ENCODE data around the gene SFXN3.

SFXN3 gene

GRCh38 chr10:101007915-101008822 lies 22.9 kb upstream of the SFXN3 start:
- ATAC-seq (no peak), DNase-seq (no peak)
- Mint-ChIP-seq H3K27me3 (peaks cover 3% of the 10 kb centered on the region), H3K9me3 (no peaks in the 10 kb centered on the region), H3K4me3 (no peak overlapping the region), H3K27ac (peak overlapping the region in 1 of 2 donors; percentile 27), H3K4me1 (peaks cover 7% of the 10 kb centered on the region)

- Mint-ChIP-seq H3K27me3 (peaks cover 8% of the 10 kb centered on the region), H3K4me3 (no peak overlapping the region), H3K4me1 (peaks cover 12% of the 10 kb centered on the region), H3K9me3 (no peaks in the 10 kb centered on the region), H3K27ac (peak overlapping the region in 1 of 2 donors; percentile 19)
- ATAC-seq, result no peak
- no peak for DNase-seq
These were observed 22.1 kb upstream of the SFXN3 start for GRCh38 chr10:101008823-101009423.

- Mint-ChIP-seq H3K27me3 (peaks cover 22% of the 10 kb centered on the region), H3K27ac (no peak overlapping the region), H3K9me3 (no peaks in the 10 kb centered on the region), H3K4me1 (peaks cover 26% of the 10 kb centered on the region), H3K4me3 (no peak overlapping the region)
- ATAC-seq, result no peak
- DNase-seq, result no peak
These were observed 20.7 kb upstream of the SFXN3 start for GRCh38 chr10:101010329-101010728.

GRCh38 chr10:101011517-101012423 lies 19.3 kb upstream of the SFXN3 start:
- H3K4me1 Mint-ChIP-seq, result peaks cover 29% of the 10 kb centered on the region
- no peaks in the 10 kb centered on the region for H3K9me3 Mint-ChIP-seq
- no peak for ATAC-seq
- no peak for DNase-seq
- H3K27ac Mint-ChIP-seq, result peak overlapping the region in 1 of 2 donors; percentile 37
- peaks cover 37% of the 10 kb centered on the region for H3K27me3 Mint-ChIP-seq
- no peak overlapping the region for H3K4me3 Mint-ChIP-seq

GRCh38 chr10:101012525-101013364 lies 18.3 kb upstream of the SFXN3 start:
- peak overlapping the region in 1 of 2 donors; percentile 89 for H3K27ac Mint-ChIP-seq
- H3K27me3 Mint-ChIP-seq, result peaks cover 46% of the 10 kb centered on the region
- H3K4me3 Mint-ChIP-seq, result peak overlapping the region; percentile 21 to 34
- H3K9me3 Mint-ChIP-seq, result no peaks in the 10 kb centered on the region
- peaks cover 29% of the 10 kb centered on the region for H3K4me1 Mint-ChIP-seq
- peak; percentile 95 for ATAC-seq
- peak; percentile 74 to 87 for DNase-seq

GRCh38 chr10:101013365-101013825 lies 17.6 kb upstream of the SFXN3 start:
- H3K4me3 Mint-ChIP-seq, result peak overlapping the region; percentile 21 to 34
- ATAC-seq (no peak), DNase-seq (no peak)
- peak overlapping the region in 1 of 2 donors; percentile 89 for H3K27ac Mint-ChIP-seq
- H3K27me3 Mint-ChIP-seq, result peaks cover 53% of the 10 kb centered on the region
- H3K9me3 Mint-ChIP-seq, result no peaks in the 10 kb centered on the region
- H3K4me1 Mint-ChIP-seq, result peaks cover 32% of the 10 kb centered on the region

- no peak overlapping the region for H3K27ac Mint-ChIP-seq
- DNase-seq (peak; percentile 69 to 72), ATAC-seq (no peak)
- H3K9me3 Mint-ChIP-seq, result no peaks in the 10 kb centered on the region
- H3K4me1 Mint-ChIP-seq, result peaks cover 39% of the 10 kb centered on the region
- peaks cover 63% of the 10 kb centered on the region for H3K27me3 Mint-ChIP-seq
- H3K4me3 Mint-ChIP-seq, result no peak overlapping the region
These were observed 16.7 kb upstream of the SFXN3 start for GRCh38 chr10:101014230-101014884.

GRCh38 chr10:101014966-101015581 lies 16.0 kb upstream of the SFXN3 start:
- Mint-ChIP-seq H3K27me3 (peaks cover 68% of the 10 kb centered on the region), H3K4me1 (peaks cover 39% of the 10 kb centered on the region), H3K27ac (no peak overlapping the region), H3K4me3 (no peak overlapping the region), H3K9me3 (no peaks in the 10 kb centered on the region)
- DNase-seq (no peak), ATAC-seq (no peak)

- ATAC-seq (no peak), DNase-seq (no peak)
- Mint-ChIP-seq H3K27me3 (peaks cover 73% of the 10 kb centered on the region), H3K4me1 (peaks cover 39% of the 10 kb centered on the region), H3K9me3 (no peaks in the 10 kb centered on the region), H3K27ac (no peak overlapping the region), H3K4me3 (no peak overlapping the region)
These were observed 15.5 kb upstream of the SFXN3 start for GRCh38 chr10:101015582-101015973.

GRCh38 chr10:101016814-101017213 lies 14.2 kb upstream of the SFXN3 start:
- H3K27ac Mint-ChIP-seq, result no peak overlapping the region
- ATAC-seq (no peak), DNase-seq (no peak)
- H3K4me1 Mint-ChIP-seq, result peaks cover 39% of the 10 kb centered on the region
- no peak overlapping the region for H3K4me3 Mint-ChIP-seq
- no peaks in the 10 kb centered on the region for H3K9me3 Mint-ChIP-seq
- peaks cover 84% of the 10 kb centered on the region for H3K27me3 Mint-ChIP-seq

GRCh38 chr10:101018118-101018599 lies 12.9 kb upstream of the SFXN3 start:
- H3K4me1 Mint-ChIP-seq, result peaks cover 32% of the 10 kb centered on the region
- peaks cover 86% of the 10 kb centered on the region for H3K27me3 Mint-ChIP-seq
- H3K9me3 Mint-ChIP-seq, result no peaks in the 10 kb centered on the region
- ATAC-seq (peak; percentile 1), DNase-seq (no peak)
- H3K27ac Mint-ChIP-seq, result peak overlapping the region in 1 of 2 donors; percentile 16
- H3K4me3 Mint-ChIP-seq, result peak overlapping the region in 1 of 2 donors; percentile 44

- ATAC-seq (peak; percentile 88), DNase-seq (peak; percentile 78 to 82)
- H3K4me3 Mint-ChIP-seq, result peak overlapping the region in 1 of 2 donors; percentile 44
- peaks cover 27% of the 10 kb centered on the region for H3K4me1 Mint-ChIP-seq
- H3K9me3 Mint-ChIP-seq, result no peaks in the 10 kb centered on the region
- peaks cover 82% of the 10 kb centered on the region for H3K27me3 Mint-ChIP-seq
- peak overlapping the region in 1 of 2 donors; percentile 16 for H3K27ac Mint-ChIP-seq
These were observed 12.2 kb upstream of the SFXN3 start for GRCh38 chr10:101018600-101019439.

GRCh38 chr10:101019440-101019703 lies 11.7 kb upstream of the SFXN3 start:
- H3K4me3 Mint-ChIP-seq, result no peak overlapping the region

More at GRCh38 chr10:101019440-101019703, 11.7 kb upstream of the SFXN3 start:
- ATAC-seq (no peak), DNase-seq (no peak)
- H3K4me1 Mint-ChIP-seq, result peaks cover 22% of the 10 kb centered on the region
- H3K9me3 Mint-ChIP-seq, result no peaks in the 10 kb centered on the region
- H3K27ac Mint-ChIP-seq, result no peak overlapping the region
- H3K27me3 Mint-ChIP-seq, result peaks cover 76% of the 10 kb centered on the region

Measured in stimulated activated naive CD8-positive, alpha-beta T cell treated with anti-CD3 and anti-CD28 coated beads, Interleukin-15, amount 100 ng/mL, for 72 hours (primary cell).